K562 (cell line): Measurements from ENCODE around the gene DRC1. TPM values are rescaled to one million over a fixed set of nuclear protein-coding genes. Genes with fewer than 3 reads are reported as not detected.

Source experiments
- CLOCK ChIP-seq: fragments of 250-450 bp; sonication (Bioruptor Pico); IDR thresholded peaks from 2 replicates; pipeline ENCODE4 v1.4.0; 2020; ENCODE audit warnings: mild to moderate bottlenecking, moderate library complexity, borderline replicate concordance
- CREBBP ChIP-seq: IDR thresholded peaks from one replicate; pipeline ENCODE4 v1.6.1; 2012; ENCODE audit warnings: low read depth, mild to moderate bottlenecking, control low read depth, inconsistent platforms, low read length
- DPF2 ChIP-seq: fragments of 450-650 bp; IDR thresholded peaks from 2 replicates; pipeline ENCODE4 v1.6.1; 2016
- IFI16 ChIP-seq: fragments of 250-450 bp; sonication (Bioruptor Pico); IDR thresholded peaks from 2 replicates; pipeline ENCODE4 v2.1.2; 2022; ENCODE audit warnings: mild to moderate bottlenecking, inconsistent platforms
- MCM7 ChIP-seq, 2 experiments: fragments of 450-650 bp; IDR thresholded peaks; 2 replicates each; pipeline ENCODE4 v1.6.1; 2016 to 2018
- POLR3G ChIP-seq: IDR thresholded peaks from 2 replicates; pipeline ENCODE4 v1.6.1; 2011; ENCODE audit not compliant: insufficient read length, insufficient replicate concordance; ENCODE audit errors: extremely low read depth
- SMARCC2 ChIP-seq: fragments of 450-650 bp; IDR thresholded peaks from 2 replicates; pipeline ENCODE4 v1.6.1; 2017; ENCODE audit warnings: antibody characterized with exemption, moderate library complexity, mild to moderate bottlenecking, low read depth
- SRSF1 ChIP-seq: fragments of 200-400 bp; formaldehyde crosslinking; IDR thresholded peaks from 2 replicates; pipeline ENCODE4 v1.6.1; 2017; ENCODE audit warnings: mild to moderate bottlenecking, low read depth, low read length, moderate library complexity
- TBL1XR1 ChIP-seq, 2 experiments: IDR thresholded peaks; 2 replicates each; pipeline ENCODE4 v1.6.1; 2012; ENCODE audit warnings: improper control_type of control experiment in 2 of 2, low read length in 2 of 2, mild to moderate bottlenecking in 1 of 2
- ZBTB26 ChIP-seq: fragments of 450-650 bp; formaldehyde crosslinking; IDR thresholded peaks from 2 replicates; pipeline ENCODE4 v1.4.0; 2022; ENCODE audit warnings: missing genetic modification characterization
- ZNF175 ChIP-seq: fragments of 200-800 bp; sonication (Bioruptor generic); IDR thresholded peaks from 2 replicates; pipeline ENCODE4 v1.6.1; 2016; ENCODE audit warnings: low read depth, mild to moderate bottlenecking, missing genetic modification characterization, missing compliant biosample characterization
- polyA plus RNA-seq, 8 experiments: library from polyadenylated mRNA; depleted of rRNA in 4 of 8; stranded (reverse) in 5 of 8; unstranded in 3 of 8; fragments of >200 nt; fragmentation: Nextera tagmentation in 2 of 8; fragmentation: Illumina TruSeq in 1 of 8; extraction: Ambion mirVana in 2 of 8; extraction: Trizol in 1 of 8; gene quantifications; 2 replicates each; pipeline versions ENCODE4 v1.2.1 to v1.2.3, GENCODE V29; 2011 to 2014; ENCODE audit warnings: inconsistent platforms in 1 of 8, missing spikeins in 1 of 8
- total RNA-seq, 7 experiments: library from RNA; depleted of rRNA in 6 of 7; stranded (reverse); fragments of >200 nt in 6 of 7; fragmentation: Illumina TruSeq in 2 of 7; extraction: Trizol in 2 of 7; gene quantifications; 2 replicates each; pipeline versions ENCODE4 v1.2.1 to v1.2.3, GENCODE V29; 2011 to 2021; ENCODE audit warnings: low replicate concordance in 1 of 7

The DRC1 gene
- total and polyA plus RNA-seq, 9 of the 15 experiments (the other 6 are each of a cell fraction or from before 2014, with no cell fraction given), result 0.07 to 0.10 TPM; not detected in 7

GRCh38 chr2:26411419-26411818 is 9.7 kb downstream of the DRC1 start (continued):
- TF ChIP-seq CLOCK (CRISPR knock-in tag), result no peak
- no peak for TF ChIP-seq ZBTB26 (CRISPR knock-in tag)
- no peak for TF ChIP-seq IFI16 (CRISPR knock-in tag)
- TF ChIP-seq CREBBP, result no peak
- 0 out of 2 replicates have a peak, but pooled peaks have one; percentile 13 for TF ChIP-seq SMARCC2
- TF ChIP-seq TBL1XR1 (IDR thresholded peaks at IDR 0.05; ENCODE audit: low read length in 2 of 2), result no peak
- no peak for TF ChIP-seq DPF2
- no peak for TF ChIP-seq MCM7 (IDR thresholded peaks at IDR 0.05)
- TF ChIP-seq SRSF1, result no peak
- no peak for TF ChIP-seq POLR3G
- peak; percentile 12; the same call in 1 of the 2 replicates for TF ChIP-seq ZNF175 (CRISPR knock-in tag)
